Measurements from ENCODE around the gene GULP1. TPM values are rescaled to one million over a fixed set of nuclear protein-coding genes. Genes with fewer than 3 reads are reported as not detected.

GULP1 gene
- total RNA-seq, 1 donor from 2014 or later, result 39.4 TPM

DNA sequence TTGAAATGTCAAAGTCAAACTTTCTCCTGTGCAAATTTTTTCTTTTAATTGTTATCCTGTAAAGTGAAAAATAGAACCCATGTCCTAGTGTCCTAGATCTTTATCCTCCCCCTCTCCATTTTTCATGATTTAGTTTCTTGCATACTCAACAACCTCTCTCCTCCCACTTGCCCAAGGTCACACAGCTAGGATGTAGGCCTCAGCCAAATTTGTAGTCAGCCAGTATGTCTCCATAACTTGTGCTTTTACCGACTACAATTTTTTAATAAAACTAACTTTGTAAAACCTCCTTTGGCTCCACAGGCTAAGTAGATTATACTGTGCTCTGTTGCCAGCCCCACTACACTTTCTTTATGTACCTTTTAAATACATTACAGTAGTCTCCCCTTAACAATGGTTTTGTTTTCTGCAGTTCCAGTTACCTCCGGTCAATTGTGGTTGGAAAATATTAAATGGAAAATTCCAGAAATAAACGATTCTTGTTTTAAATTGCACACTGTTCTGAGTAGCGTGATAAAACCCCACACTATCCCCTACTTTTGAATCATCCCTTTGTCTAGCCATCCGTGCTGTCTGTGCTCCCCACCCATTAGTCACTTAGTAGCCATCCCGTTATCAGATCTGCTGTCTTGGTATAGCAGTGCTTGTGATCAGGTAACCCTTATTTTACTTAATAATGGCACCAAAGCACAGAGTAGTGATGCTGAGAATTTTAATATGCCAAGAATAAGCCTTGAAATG is 22.8 kb downstream of the GULP1 start:
- Histone ChIP-seq H3K27me3 (ENCODE audit: insufficient read depth, low read length) (no peaks in the 10 kb centered on the region), H4K20me1 (ENCODE audit: insufficient read depth, low read length) (no peaks in the 10 kb centered on the region), H3K9ac (ENCODE audit: low read length) (peak overlapping the region; percentile 41), H3K9me3 (ENCODE audit: insufficient read depth, low read depth, low read length) (no peaks in the 10 kb centered on the region), H3K79me2 (ENCODE audit: insufficient read depth, low read length) (peaks cover 26% of the 10 kb centered on the region), H3K4me3 (ENCODE audit: insufficient read depth, low read depth, low read length) (no peak overlapping the region), H3K36me3 (ENCODE audit: insufficient read depth, low read length) (no peaks in the 10 kb centered on the region), H3K4me2 (ENCODE audit: low read length) (peak overlapping the region; percentile 53), H2AFZ (ENCODE audit: low read depth, low read length) (peak overlapping the region; percentile 2), H3K27ac (ENCODE audit: low read depth, low read length) (peak overlapping the region; percentile 62), H3K4me1 (ENCODE audit: insufficient read depth, low read length) (peaks cover 16% of the 10 kb centered on the region)
- TF ChIP-seq EZH2 (IDR thresholded peaks at IDR 0.05; ENCODE audit: insufficient read depth, low read length), result no peak
- TF ChIP-seq, protein P1, sequence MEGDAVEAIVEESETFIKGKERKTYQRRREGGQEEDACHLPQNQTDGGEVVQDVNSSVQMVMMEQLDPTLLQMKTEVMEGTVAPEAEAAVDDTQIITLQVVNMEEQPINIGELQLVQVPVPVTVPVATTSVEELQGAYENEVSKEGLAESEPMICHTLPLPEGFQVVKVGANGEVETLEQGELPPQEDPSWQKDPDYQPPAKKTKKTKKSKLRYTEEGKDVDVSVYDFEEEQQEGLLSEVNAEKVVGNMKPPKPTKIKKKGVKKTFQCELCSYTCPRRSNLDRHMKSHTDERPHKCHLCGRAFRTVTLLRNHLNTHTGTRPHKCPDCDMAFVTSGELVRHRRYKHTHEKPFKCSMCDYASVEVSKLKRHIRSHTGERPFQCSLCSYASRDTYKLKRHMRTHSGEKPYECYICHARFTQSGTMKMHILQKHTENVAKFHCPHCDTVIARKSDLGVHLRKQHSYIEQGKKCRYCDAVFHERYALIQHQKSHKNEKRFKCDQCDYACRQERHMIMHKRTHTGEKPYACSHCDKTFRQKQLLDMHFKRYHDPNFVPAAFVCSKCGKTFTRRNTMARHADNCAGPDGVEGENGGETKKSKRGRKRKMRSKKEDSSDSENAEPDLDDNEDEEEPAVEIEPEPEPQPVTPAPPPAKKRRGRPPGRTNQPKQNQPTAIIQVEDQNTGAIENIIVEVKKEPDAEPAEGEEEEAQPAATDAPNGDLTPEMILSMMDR (IDR thresholded peaks at IDR 0.05; ENCODE audit: insufficient read depth, low read depth, low read length), result no peak
- peaks cover 4% of the 10 kb centered on the region for H3K36me3 Mint-ChIP-seq (ENCODE audit: low read depth, unreplicated experiment)
- H3K27ac Mint-ChIP-seq (ENCODE audit: unreplicated experiment), result peak overlapping the region; percentile 95
- H3K9me3 Mint-ChIP-seq (ENCODE audit: unreplicated experiment), result peaks cover 2% of the 10 kb centered on the region
- FAIRE-seq (no peak), DNase-seq (ENCODE audit: low read depth) (peak; percentile 85)
- peaks cover 25% of the 10 kb centered on the region for H3K4me1 Mint-ChIP-seq (ENCODE audit: low read depth, unreplicated experiment)
- H3K4me3 Mint-ChIP-seq (ENCODE audit: unreplicated experiment), result peak overlapping the region; percentile 54
- H3K27me3 Mint-ChIP-seq (ENCODE audit: low read depth, unreplicated experiment), result no peaks in the 10 kb centered on the region

DNA sequence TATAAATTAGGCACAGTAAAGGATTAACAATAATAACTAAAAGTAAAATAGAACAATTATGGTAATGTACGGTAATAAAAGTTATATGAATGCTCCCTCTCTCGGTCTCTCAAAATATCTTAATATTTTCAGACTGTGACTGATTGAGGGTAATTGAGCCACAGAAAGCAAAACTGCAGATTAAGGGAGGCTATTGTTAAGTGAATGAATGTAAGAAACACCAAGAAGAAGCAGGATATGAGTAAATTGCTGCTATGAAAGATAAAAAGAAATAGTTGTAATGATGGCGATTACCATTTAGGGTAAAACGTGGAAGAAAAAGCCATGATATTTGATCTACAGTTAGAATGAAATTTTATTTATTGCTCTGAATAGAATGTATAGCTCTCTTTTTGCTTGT is 24.1 kb downstream of the GULP1 start:
- no peak overlapping the region for H3K4me3 ChIP-seq (ENCODE audit: insufficient read depth, low read depth, low read length)
- H3K79me2 ChIP-seq (ENCODE audit: insufficient read depth, low read length), result peaks cover 29% of the 10 kb centered on the region
- no peaks in the 10 kb centered on the region for H3K27me3 Mint-ChIP-seq (ENCODE audit: low read depth, unreplicated experiment)
- no peak overlapping the region for H3K4me2 ChIP-seq (ENCODE audit: low read length)
- no peaks in the 10 kb centered on the region for H3K27me3 ChIP-seq (ENCODE audit: insufficient read depth, low read length)
- H3K9ac ChIP-seq (ENCODE audit: low read length), result no peak overlapping the region
- no peak overlapping the region for H2AFZ ChIP-seq (ENCODE audit: low read depth, low read length)
- H3K9me3 Mint-ChIP-seq (ENCODE audit: unreplicated experiment), result peaks cover 2% of the 10 kb centered on the region
- no peaks in the 10 kb centered on the region for H3K36me3 ChIP-seq (ENCODE audit: insufficient read depth, low read length)
- no peaks in the 10 kb centered on the region for H4K20me1 ChIP-seq (ENCODE audit: insufficient read depth, low read length)
- no peak for TF ChIP-seq EZH2 (IDR thresholded peaks at IDR 0.05; ENCODE audit: insufficient read depth, low read length)
- TF ChIP-seq, protein P1 (IDR thresholded peaks at IDR 0.05; ENCODE audit: insufficient read depth, low read depth, low read length), result no peak
- peak overlapping the region; percentile 62 for H3K27ac ChIP-seq (ENCODE audit: low read depth, low read length)
- no peak for FAIRE-seq
- H3K36me3 Mint-ChIP-seq (ENCODE audit: low read depth, unreplicated experiment), result peaks cover 4% of the 10 kb centered on the region
- no peak for DNase-seq (ENCODE audit: low read depth)
- H3K27ac Mint-ChIP-seq (ENCODE audit: unreplicated experiment), result no peak overlapping the region
- peaks cover 16% of the 10 kb centered on the region for H3K4me1 ChIP-seq (ENCODE audit: insufficient read depth, low read length)
- peaks cover 22% of the 10 kb centered on the region for H3K4me1 Mint-ChIP-seq (ENCODE audit: low read depth, unreplicated experiment)
- H3K9me3 ChIP-seq (ENCODE audit: insufficient read depth, low read depth, low read length), result no peaks in the 10 kb centered on the region
- H3K4me3 Mint-ChIP-seq (ENCODE audit: unreplicated experiment), result no peak overlapping the region

DNA sequence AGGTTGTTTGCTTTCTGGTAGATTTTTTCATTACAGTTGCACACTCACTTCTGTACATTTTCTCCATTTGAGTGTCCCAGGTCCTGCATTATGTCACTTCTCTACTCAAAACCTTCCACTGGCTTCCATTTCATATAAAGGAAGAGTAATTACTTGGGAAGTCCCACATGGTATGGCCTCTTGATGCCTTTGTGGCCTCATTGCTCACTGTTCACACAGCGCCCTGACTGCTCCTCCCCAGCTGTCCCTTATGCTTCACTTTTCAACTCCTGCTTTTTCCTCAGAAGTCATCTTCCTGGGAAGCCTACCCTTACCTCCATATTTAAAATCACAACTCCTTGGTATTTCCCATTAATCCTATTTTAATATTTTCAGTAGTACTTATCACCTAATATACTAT is 24.7 kb downstream of the GULP1 start:
- Histone ChIP-seq H3K4me1 (ENCODE audit: insufficient read depth, low read length) (peaks cover 16% of the 10 kb centered on the region), H3K27ac (ENCODE audit: low read depth, low read length) (no peak overlapping the region), H3K27me3 (ENCODE audit: insufficient read depth, low read length) (no peaks in the 10 kb centered on the region), H3K36me3 (ENCODE audit: insufficient read depth, low read length) (no peaks in the 10 kb centered on the region), H2AFZ (ENCODE audit: low read depth, low read length) (no peak overlapping the region), H3K4me2 (ENCODE audit: low read length) (no peak overlapping the region), H3K9me3 (ENCODE audit: insufficient read depth, low read depth, low read length) (no peaks in the 10 kb centered on the region), H3K9ac (ENCODE audit: low read length) (no peak overlapping the region), H3K79me2 (ENCODE audit: insufficient read depth, low read length) (peaks cover 27% of the 10 kb centered on the region), H4K20me1 (ENCODE audit: insufficient read depth, low read length) (no peaks in the 10 kb centered on the region), H3K4me3 (ENCODE audit: insufficient read depth, low read depth, low read length) (no peak overlapping the region)
- peaks cover 22% of the 10 kb centered on the region for H3K4me1 Mint-ChIP-seq (ENCODE audit: low read depth, unreplicated experiment)
- H3K9me3 Mint-ChIP-seq (ENCODE audit: unreplicated experiment), result peaks cover 2% of the 10 kb centered on the region
- DNase-seq (ENCODE audit: low read depth) (no peak), FAIRE-seq (no peak)
- no peaks in the 10 kb centered on the region for H3K27me3 Mint-ChIP-seq (ENCODE audit: low read depth, unreplicated experiment)
- H3K36me3 Mint-ChIP-seq (ENCODE audit: low read depth, unreplicated experiment), result peaks cover 4% of the 10 kb centered on the region
- no peak overlapping the region for H3K27ac Mint-ChIP-seq (ENCODE audit: unreplicated experiment)
- no peak for TF ChIP-seq EZH2 (IDR thresholded peaks at IDR 0.05; ENCODE audit: insufficient read depth, low read length)
- TF ChIP-seq, protein P1 (IDR thresholded peaks at IDR 0.05; ENCODE audit: insufficient read depth, low read depth, low read length), result no peak
- H3K4me3 Mint-ChIP-seq (ENCODE audit: unreplicated experiment), result no peak overlapping the region

Data from astrocyte (in vitro differentiated cells and primary cell).